GM06990 (cell line): ENCODE measurements around the gene FUBP3.

Source experiments
- DNase-seq: peaks from one replicate; pipeline ENCODE4 v3.0.0-alpha.2; 2011; ENCODE audit not compliant: insufficient read length; ENCODE audit errors: extremely low read depth
- H3K27me3 ChIP-seq: replicated peaks from 2 replicates; pipeline ENCODE4 v1.6.0; 2011; ENCODE audit warnings: low read length; ENCODE audit not compliant: control insufficient read depth, insufficient read depth
- H3K36me3 ChIP-seq: 2 replicates; pipeline ENCODE4 v1.5.1; 2011; ENCODE audit warnings: low read length; ENCODE audit not compliant: control insufficient read depth, insufficient read depth
- H3K4me3 ChIP-seq: replicated peaks from 2 replicates; pipeline ENCODE4 v1.5.1; 2011; ENCODE audit warnings: low read depth, mild to moderate bottlenecking, control low read depth, low read length
- TF ChIP-seq, protein P1 (sequence below): IDR thresholded peaks from 2 replicates; pipeline ENCODE4 v1.5.1; 2011; ENCODE audit warnings: low read length, control low read depth, mild to moderate bottlenecking, inconsistent platforms; ENCODE audit not compliant: insufficient read depth, poor library complexity, severe bottlenecking

The FUBP3 gene

DNA sequence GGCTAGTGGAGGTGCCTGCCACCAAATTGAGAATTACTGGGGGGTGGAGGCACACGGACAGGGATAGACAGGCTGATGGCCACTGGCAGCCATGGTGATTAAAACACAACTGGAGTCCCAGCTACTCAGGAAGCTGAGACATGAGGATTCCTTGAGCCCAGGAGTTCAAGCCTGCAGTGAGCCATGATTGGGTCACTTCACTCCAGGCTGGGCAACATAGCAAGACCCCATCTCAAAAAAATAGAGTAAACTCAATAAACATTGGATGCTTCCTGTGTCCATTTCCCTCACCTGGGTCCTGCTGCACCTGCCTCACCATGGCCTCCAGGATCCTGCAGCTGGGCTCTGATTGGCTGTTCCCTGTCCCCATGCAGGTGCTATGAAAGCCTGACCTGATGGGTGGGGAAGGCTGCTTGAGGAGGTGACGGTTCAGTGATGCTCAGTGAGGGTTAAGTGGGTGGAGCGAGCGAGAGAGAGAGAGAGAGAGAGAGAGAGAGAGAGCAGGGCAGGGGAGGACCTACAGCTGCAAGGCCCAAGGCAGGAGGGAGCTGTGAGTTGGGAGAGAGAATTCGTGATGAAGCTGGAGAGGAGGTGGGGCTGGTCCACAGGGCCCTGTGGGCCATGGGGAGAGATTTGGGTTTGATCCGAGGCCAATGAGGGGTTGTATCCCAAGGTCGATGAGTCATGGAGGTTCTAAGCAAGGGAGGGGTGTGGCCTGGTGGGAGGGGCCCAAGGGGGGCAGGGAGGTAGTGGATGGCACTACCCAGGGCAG, 36.7 kb upstream of the FUBP3 start:
- peaks cover 5% of the 10 kb centered on the region for H3K27me3 ChIP-seq
- H3K36me3 ChIP-seq, result no peaks in the 10 kb centered on the region
- TF ChIP-seq, protein P1, sequence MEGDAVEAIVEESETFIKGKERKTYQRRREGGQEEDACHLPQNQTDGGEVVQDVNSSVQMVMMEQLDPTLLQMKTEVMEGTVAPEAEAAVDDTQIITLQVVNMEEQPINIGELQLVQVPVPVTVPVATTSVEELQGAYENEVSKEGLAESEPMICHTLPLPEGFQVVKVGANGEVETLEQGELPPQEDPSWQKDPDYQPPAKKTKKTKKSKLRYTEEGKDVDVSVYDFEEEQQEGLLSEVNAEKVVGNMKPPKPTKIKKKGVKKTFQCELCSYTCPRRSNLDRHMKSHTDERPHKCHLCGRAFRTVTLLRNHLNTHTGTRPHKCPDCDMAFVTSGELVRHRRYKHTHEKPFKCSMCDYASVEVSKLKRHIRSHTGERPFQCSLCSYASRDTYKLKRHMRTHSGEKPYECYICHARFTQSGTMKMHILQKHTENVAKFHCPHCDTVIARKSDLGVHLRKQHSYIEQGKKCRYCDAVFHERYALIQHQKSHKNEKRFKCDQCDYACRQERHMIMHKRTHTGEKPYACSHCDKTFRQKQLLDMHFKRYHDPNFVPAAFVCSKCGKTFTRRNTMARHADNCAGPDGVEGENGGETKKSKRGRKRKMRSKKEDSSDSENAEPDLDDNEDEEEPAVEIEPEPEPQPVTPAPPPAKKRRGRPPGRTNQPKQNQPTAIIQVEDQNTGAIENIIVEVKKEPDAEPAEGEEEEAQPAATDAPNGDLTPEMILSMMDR, result no peak
- DNase-seq, result no peak
- no peak overlapping the region for H3K4me3 ChIP-seq

DNA sequence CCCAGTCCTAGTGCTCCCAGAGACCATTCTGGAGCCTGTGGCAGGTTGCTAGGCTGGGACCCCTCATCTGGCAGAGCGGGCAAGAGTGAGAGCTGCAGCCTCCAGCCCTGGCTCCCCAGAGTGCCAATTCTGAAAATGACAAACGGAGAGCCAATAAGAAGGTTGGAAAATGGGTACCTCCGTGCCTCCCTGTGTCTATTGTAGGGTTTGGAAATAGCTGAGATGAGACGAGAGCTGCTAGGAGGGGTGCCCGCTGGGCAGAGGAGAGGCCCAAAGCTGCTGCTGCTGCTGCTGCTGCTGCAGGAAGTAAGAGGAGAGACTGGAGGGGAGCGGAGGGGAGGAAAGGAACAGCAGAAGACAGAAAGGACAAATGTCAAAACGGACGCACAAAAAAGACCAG, 36.0 kb upstream of the FUBP3 start:
- H3K27me3 ChIP-seq, result peaks cover 5% of the 10 kb centered on the region
- no peak overlapping the region for H3K4me3 ChIP-seq
- H3K36me3 ChIP-seq, result no peaks in the 10 kb centered on the region
- no peak for DNase-seq
- TF ChIP-seq, protein P1, result no peak

- DNase-seq, result no peak
- no peak overlapping the region for H3K4me3 ChIP-seq
- TF ChIP-seq, protein P1, result no peak
- no peaks in the 10 kb centered on the region for H3K36me3 ChIP-seq
- peaks cover 5% of the 10 kb centered on the region for H3K27me3 ChIP-seq
Observed at GRCh38 chr9:130543859-130544258, 35.5 kb upstream of the FUBP3 start.

DNA sequence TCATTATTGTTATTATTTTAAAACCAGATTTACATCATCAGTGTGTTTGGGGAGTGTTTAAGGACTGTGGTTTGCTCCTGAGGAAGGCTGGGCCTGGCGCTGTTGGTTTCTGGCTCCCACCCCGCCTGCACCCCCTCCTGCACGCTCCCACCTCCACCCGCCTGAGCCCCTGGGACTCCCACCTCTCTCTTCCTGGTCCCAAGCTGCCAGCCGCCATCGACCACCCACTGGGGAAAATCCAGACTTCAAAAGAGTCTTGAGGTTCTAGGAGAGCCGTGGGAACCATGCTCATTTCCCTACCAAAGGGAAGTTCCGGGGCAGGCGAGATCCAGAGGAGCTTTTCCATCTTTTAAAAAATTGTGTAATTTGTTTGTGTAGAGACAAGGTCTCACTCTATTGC, 35.0 kb upstream of the FUBP3 start:
- Histone ChIP-seq H3K4me3 (no peak overlapping the region), H3K27me3 (peaks cover 5% of the 10 kb centered on the region), H3K36me3 (no peaks in the 10 kb centered on the region)
- TF ChIP-seq, protein P1, result no peak
- no peak for DNase-seq

DNA sequence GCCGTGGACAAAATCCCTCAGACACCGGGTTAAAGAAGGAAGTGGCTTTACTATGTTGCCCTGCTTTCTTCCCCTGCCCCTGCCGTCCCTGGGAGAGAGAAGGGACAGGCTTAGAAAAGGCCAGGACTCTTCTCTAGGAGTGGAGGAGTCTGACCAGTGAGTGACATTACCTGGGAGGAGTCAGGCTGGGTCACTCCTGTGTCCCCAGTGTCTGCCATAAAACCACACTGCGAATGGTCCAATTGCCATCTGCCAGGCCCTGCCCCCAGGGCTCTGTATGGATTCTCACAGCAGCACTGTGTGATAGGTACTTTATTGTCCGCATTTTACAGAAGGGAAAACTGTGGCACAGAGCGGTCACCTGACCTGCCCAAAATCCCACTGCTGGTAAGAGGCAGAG, 31.3 kb upstream of the FUBP3 start:
- no peak overlapping the region for H3K4me3 ChIP-seq
- DNase-seq, result no peak
- H3K36me3 ChIP-seq, result no peaks in the 10 kb centered on the region
- TF ChIP-seq, protein P1, result no peak
- no peaks in the 10 kb centered on the region; the same call in 1 of the 2 replicates for H3K27me3 ChIP-seq
